ENCODE measurements around the gene IRAK1. TPM values are rescaled to one million over a fixed set of nuclear protein-coding genes. Genes with fewer than 3 reads are reported as not detected.

IRAK1 gene
- total and polyA plus RNA-seq, 10 of the 15 experiments (the other 5 are each of a cell fraction or from before 2014, with no cell fraction given): 4.2 to 136 (median 39.5) TPM

- TF ChIP-seq ZNF592 (IDR thresholded peaks at IDR 0.05) (peak; percentile 96), ZBED1 (IDR thresholded peaks at IDR 0.05; ENCODE audit: borderline replicate concordance) (no peak), ZNF384 (IDR thresholded peaks at IDR 0.05; ENCODE audit: borderline replicate concordance, low read depth, low read length) (no peak), ZNF687 (IDR thresholded peaks at IDR 0.05) (peak; percentile 87), E4F1 (IDR thresholded peaks at IDR 0.05; ENCODE audit: borderline replicate concordance, partially characterized antibody) (no peak), SKIL (IDR thresholded peaks at IDR 0.05; ENCODE audit: low read depth, poor library complexity, severe bottlenecking) (no peak), MTA3 (IDR thresholded peaks at IDR 0.05; ENCODE audit: borderline replicate concordance, low read length) (no peak), SREBF1 (IDR thresholded peaks at IDR 0.05; ENCODE audit: low read length) (no peak), NR2F1 (conservative IDR thresholded peaks at IDR 0.05) (no peak), SIN3A (IDR thresholded peaks at IDR 0.05; ENCODE audit: low read depth, low read length) (no peak), IKZF1 (conservative IDR thresholded peaks at IDR 0.05) (peak; percentile 35; the same call in 1 of the 2 replicates), SMARCA5 (IDR thresholded peaks at IDR 0.05) (no peak), SIX5 (IDR thresholded peaks at IDR 0.05; ENCODE audit: low read depth, low read length, severe bottlenecking) (no peak), PML (IDR thresholded peaks at IDR 0.05; ENCODE audit: low read length) (no peak), CHD2 (IDR thresholded peaks at IDR 0.05; ENCODE audit: borderline replicate concordance, low read depth, low read length) (no peak), RBBP5 (conservative IDR thresholded peaks at IDR 0.05) (no peak), NFYB (IDR thresholded peaks at IDR 0.05; ENCODE audit: insufficient read depth, low read depth, low read length) (no peak), NR2C1 (IDR thresholded peaks at IDR 0.05) (no peak), CHD1 (IDR thresholded peaks at IDR 0.05; ENCODE audit: low read depth, low read length) (no peak)
These were observed 17.4 kb downstream of the IRAK1 start (continued) for GRCh38 chrX:154002215-154002719.
